Tibial nerve (tissue), 3 donors: ENCODE results near the gene DNAJC10.

Experiments used
- POLR2A ChIP-seq, 2 donors: fragments of 450-650 bp; IDR thresholded peaks; one replicate each; pipeline ENCODE4 v1.6.1; 2017; ENCODE audit warnings: antibody characterized with exemption in 2 of 2, mild to moderate bottlenecking in 2 of 2, moderate library complexity in 2 of 2
- TF ChIP-seq, protein P1 (sequence below), 5 experiments: fragments of 200-600 bp in 3 of 5; fragments of 450-650 bp in 2 of 5; sonication (generic) in 3 of 5; IDR thresholded peaks; one replicate each; pipeline ENCODE4 v1.5.1; 2016 to 2019; ENCODE audit warnings: antibody characterized with exemption in 5 of 5, mild to moderate bottlenecking in 3 of 5, moderate library complexity in 2 of 5

DNA sequence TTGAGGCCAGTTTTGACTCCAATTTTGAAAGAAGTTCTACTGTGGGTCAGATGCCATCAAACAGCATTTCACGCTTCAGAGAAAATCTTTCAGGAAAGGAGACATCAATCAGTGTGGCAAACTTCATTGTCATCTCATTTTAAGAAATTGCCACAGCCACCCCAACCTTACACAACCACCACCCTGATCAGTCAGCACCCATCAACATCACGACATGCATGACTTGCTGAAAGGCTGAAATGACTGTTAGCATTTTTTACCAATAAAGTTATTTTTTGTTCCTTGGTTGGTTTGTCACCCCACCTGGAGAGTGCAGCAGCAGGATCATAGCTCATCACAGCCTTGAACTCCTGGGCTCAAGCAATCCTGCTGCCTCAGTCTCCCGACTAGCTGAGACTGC, 10.4 kb downstream of the DNAJC10 start:
- TF ChIP-seq, protein P1, sequence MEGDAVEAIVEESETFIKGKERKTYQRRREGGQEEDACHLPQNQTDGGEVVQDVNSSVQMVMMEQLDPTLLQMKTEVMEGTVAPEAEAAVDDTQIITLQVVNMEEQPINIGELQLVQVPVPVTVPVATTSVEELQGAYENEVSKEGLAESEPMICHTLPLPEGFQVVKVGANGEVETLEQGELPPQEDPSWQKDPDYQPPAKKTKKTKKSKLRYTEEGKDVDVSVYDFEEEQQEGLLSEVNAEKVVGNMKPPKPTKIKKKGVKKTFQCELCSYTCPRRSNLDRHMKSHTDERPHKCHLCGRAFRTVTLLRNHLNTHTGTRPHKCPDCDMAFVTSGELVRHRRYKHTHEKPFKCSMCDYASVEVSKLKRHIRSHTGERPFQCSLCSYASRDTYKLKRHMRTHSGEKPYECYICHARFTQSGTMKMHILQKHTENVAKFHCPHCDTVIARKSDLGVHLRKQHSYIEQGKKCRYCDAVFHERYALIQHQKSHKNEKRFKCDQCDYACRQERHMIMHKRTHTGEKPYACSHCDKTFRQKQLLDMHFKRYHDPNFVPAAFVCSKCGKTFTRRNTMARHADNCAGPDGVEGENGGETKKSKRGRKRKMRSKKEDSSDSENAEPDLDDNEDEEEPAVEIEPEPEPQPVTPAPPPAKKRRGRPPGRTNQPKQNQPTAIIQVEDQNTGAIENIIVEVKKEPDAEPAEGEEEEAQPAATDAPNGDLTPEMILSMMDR (IDR thresholded peaks at IDR 0.05), result no peak
- TF ChIP-seq POLR2A (IDR thresholded peaks at IDR 0.05), result no peak
